ENCODE data around the gene POU6F2. TPM values are rescaled to one million over a fixed set of nuclear protein-coding genes. Genes with fewer than 3 reads are reported as not detected.

The POU6F2 gene
- total and polyA plus RNA-seq, 9 of the 15 experiments (the other 6 are each of a cell fraction or from before 2014, with no cell fraction given), result 0.29 to 1.5 (median 0.96) TPM

DNA sequence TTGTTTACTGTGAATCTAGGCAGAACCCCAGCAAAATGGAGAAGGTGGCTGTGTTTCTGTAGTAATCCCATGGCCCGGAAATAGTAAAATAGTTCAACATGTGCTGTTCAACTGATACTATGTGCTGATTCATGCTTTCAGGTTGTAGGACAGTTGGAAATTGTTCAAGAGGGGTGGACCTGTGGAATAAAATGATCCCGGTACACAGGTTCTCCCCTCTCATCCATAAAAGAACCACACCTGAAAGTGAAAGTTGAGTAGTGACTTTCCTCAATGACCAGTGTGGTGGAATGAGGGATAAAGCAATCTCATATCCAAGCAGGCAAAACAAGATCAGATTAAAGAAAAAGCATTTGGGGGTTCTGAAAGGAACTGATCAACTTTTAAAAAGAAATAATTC, 177.1 kb downstream of the POU6F2 start:
- Histone ChIP-seq H3K4me2 (ENCODE audit: insufficient read depth, low read length) (no peak overlapping the region), H3K4me1 (replicated peaks in 1 of 2; ENCODE audit: control insufficient read depth in 2 of 2, insufficient read depth in 2 of 2, low read length in 2 of 2) (no peaks in the 10 kb centered on the region), H3K9ac (ENCODE audit: insufficient read depth in 1 of 2, low read depth in 2 of 2, low read length in 2 of 2) (no peak overlapping the region), H3K4me3 (no peak overlapping the region), H3K9me1 (ENCODE audit: control insufficient read depth, insufficient read depth, low read length) (no peaks in the 10 kb centered on the region), H4K20me1 (replicated peaks; ENCODE audit: control insufficient read depth, insufficient read depth, low read length) (no peaks in the 10 kb centered on the region), H3K27ac (ENCODE audit: extremely low read depth, low read depth, low read length) (no peak overlapping the region), H3K36me3 (ENCODE audit: control insufficient read depth, insufficient read depth, low read length) (no peaks in the 10 kb centered on the region), H3K79me2 (ENCODE audit: control insufficient read depth, insufficient read depth, low read length) (no peaks in the 10 kb centered on the region), H3K27me3 (ENCODE audit: control insufficient read depth in 2 of 2, insufficient read depth in 2 of 2, low read length in 2 of 2) (peaks cover 7 to 10% of the 10 kb centered on the region in 2 experiments; a peak in 3 of 5 replicates), H2AFZ (ENCODE audit: low read depth, low read length) (no peak overlapping the region), H3K9me3 (replicated peaks; ENCODE audit: control insufficient read depth, insufficient read depth, low read depth, low read length) (no peaks in the 10 kb centered on the region)
- WGBS (ENCODE audit: insufficient coverage, low coverage, missing lambda C conversion rate), result 5% methylated on average over 2 of the region's 2 CpGs
- BruUV-seq (replicated peaks), result no TSS peak
- intact Hi-C loops (cut with micrococcal nuclease) (no loop called here), in situ Hi-C loops (cut with MboI) (no loop called here)
- POLR2A ChIA-PET, result no interaction called here
- ATAC-seq (no peak), FAIRE-seq (no peak), DNase-seq (ENCODE audit: extremely low read depth in 1 of 4, low spot score in 3 of 4) (no peak)
- TF ChIP-seq NFE2 (IDR thresholded peaks at IDR 0.05; ENCODE audit: low read depth) (0 out of 2 replicates have a peak, but pooled peaks have one; percentile 13), NR2C2 (CRISPR knock-in tag; IDR thresholded peaks at IDR 0.05) (no peak), NR2C2 (tag; IDR thresholded peaks at IDR 0.05) (peak; percentile 37; the same call in 1 of the 2 replicates), ZNF3 (CRISPR knock-in tag; IDR thresholded peaks at IDR 0.05) (no peak)
- CTCF ChIA-PET (ENCODE audit: low intra/inter-chr PET ratio), result no interaction called here

GRCh38 chr7:39158367-39158766, 180.7 kb downstream of the POU6F2 start:
- Histone ChIP-seq H3K36me3 (ENCODE audit: control insufficient read depth, insufficient read depth, low read length) (no peaks in the 10 kb centered on the region), H3K4me2 (ENCODE audit: insufficient read depth, low read length) (no peak overlapping the region), H3K9ac (ENCODE audit: insufficient read depth in 1 of 2, low read depth in 2 of 2, low read length in 2 of 2) (no peak overlapping the region), H3K27ac (ENCODE audit: extremely low read depth, low read depth, low read length) (no peak overlapping the region), H3K4me1 (replicated peaks in 1 of 2; ENCODE audit: control insufficient read depth in 2 of 2, insufficient read depth in 2 of 2, low read length in 2 of 2) (no peaks in the 10 kb centered on the region), H3K27me3 (ENCODE audit: control insufficient read depth in 2 of 2, insufficient read depth in 2 of 2, low read length in 2 of 2) (peaks cover 7 to 10% of the 10 kb centered on the region in 2 experiments; a peak in 3 of 5 replicates), H3K79me2 (ENCODE audit: control insufficient read depth, insufficient read depth, low read length) (no peaks in the 10 kb centered on the region), H3K9me3 (replicated peaks; ENCODE audit: control insufficient read depth, insufficient read depth, low read depth, low read length) (no peaks in the 10 kb centered on the region), H2AFZ (ENCODE audit: low read depth, low read length) (no peak overlapping the region), H3K4me3 (no peak overlapping the region), H4K20me1 (replicated peaks; ENCODE audit: control insufficient read depth, insufficient read depth, low read length) (no peaks in the 10 kb centered on the region), H3K9me1 (ENCODE audit: control insufficient read depth, insufficient read depth, low read length) (no peaks in the 10 kb centered on the region)
- no peak for ATAC-seq
- no peak for DNase-seq (ENCODE audit: extremely low read depth in 1 of 4, low spot score in 3 of 4)
- in situ Hi-C loops (cut with MboI) (no loop called here), intact Hi-C loops (cut with micrococcal nuclease) (no loop called here)
- BruUV-seq (replicated peaks), result no TSS peak
- 4% methylated on average over 3 of the region's 3 CpGs for whole genome bisulfite sequencing (ENCODE audit: insufficient coverage, low coverage, missing lambda C conversion rate)
- TF ChIP-seq NR2F6 (CRISPR knock-in tag; IDR thresholded peaks at IDR 0.05) (no peak), NCOA6 (IDR thresholded peaks at IDR 0.05) (no peak), PBX2 (CRISPR knock-in tag; IDR thresholded peaks at IDR 0.05; ENCODE audit: low read depth) (no peak), PBX2 (tag; conservative IDR thresholded peaks at IDR 0.05; ENCODE audit: low read depth) (no peak), NFE2 (IDR thresholded peaks at IDR 0.05; ENCODE audit: low read depth) (no peak)
- no peak for FAIRE-seq
- CTCF ChIA-PET (ENCODE audit: low intra/inter-chr PET ratio), result no interaction called here
- POLR2A ChIA-PET, result no interaction called here
